Measurements from ENCODE around the gene OR5D18. TPM values are rescaled to one million over a fixed set of nuclear protein-coding genes. Genes with fewer than 3 reads are reported as not detected.

The OR5D18 gene
- total RNA-seq, 1 donor from 2014 or later, result not detected

DNA sequence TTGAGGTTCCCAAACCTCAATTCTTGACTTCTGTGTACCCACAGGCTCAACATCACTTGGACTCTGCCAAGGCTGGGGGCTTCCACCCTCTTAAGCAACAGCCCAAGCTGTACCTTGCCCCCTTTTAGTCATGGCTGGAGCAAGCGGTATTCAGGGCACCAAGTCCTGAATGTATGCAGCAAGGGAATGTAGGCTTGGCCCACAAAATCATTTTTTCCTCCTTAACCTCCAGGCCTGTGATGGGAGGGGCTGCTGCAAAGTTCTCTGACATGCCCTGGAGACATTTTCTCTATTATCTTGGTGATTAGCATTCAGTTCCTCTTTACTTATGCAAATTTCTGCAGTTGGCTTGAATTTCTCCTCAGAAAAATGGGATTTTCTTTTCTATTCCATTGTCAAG is 13.2 kb upstream of the OR5D18 start:
- H3K36me3 Mint-ChIP-seq (ENCODE audit: low read depth), result no peaks in the 10 kb centered on the region
- TF ChIP-seq, protein P1, sequence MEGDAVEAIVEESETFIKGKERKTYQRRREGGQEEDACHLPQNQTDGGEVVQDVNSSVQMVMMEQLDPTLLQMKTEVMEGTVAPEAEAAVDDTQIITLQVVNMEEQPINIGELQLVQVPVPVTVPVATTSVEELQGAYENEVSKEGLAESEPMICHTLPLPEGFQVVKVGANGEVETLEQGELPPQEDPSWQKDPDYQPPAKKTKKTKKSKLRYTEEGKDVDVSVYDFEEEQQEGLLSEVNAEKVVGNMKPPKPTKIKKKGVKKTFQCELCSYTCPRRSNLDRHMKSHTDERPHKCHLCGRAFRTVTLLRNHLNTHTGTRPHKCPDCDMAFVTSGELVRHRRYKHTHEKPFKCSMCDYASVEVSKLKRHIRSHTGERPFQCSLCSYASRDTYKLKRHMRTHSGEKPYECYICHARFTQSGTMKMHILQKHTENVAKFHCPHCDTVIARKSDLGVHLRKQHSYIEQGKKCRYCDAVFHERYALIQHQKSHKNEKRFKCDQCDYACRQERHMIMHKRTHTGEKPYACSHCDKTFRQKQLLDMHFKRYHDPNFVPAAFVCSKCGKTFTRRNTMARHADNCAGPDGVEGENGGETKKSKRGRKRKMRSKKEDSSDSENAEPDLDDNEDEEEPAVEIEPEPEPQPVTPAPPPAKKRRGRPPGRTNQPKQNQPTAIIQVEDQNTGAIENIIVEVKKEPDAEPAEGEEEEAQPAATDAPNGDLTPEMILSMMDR (IDR thresholded peaks at IDR 0.05), result no peak
- no peaks in the 10 kb centered on the region for H3K4me1 Mint-ChIP-seq (ENCODE audit: low read depth)
- no peak overlapping the region for H3K27ac Mint-ChIP-seq (ENCODE audit: unreplicated experiment)
- H3K4me3 Mint-ChIP-seq (ENCODE audit: unreplicated experiment), result no peak overlapping the region
- DNase-seq (ENCODE audit: low spot score), result no peak
- peaks cover 54% of the 10 kb centered on the region for H3K9me3 Mint-ChIP-seq (ENCODE audit: low read depth)
- no peaks in the 10 kb centered on the region for H3K27me3 Mint-ChIP-seq (ENCODE audit: low read depth)

DNA sequence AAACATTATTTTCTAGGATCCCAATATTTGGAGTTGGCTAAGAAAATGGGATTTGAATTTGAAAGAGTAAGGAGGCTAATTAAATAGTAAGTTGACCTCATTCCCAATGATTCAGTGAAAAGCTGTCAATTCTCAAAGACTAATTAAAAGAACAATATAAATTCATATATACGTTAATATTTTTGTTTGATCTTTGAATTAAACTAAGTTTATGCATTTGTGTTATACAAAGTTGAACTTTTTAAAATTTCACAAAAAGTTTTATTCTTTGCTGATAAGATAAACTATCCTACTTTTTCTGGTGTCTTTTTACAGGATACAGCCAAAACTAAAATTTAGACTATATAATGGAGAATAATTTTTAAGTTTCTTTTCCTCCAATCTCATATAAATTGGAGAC is 8.4 kb upstream of the OR5D18 start, which contains the start of gene OR5L1:
Gene OR5L1 (plus strand): TSS at position 301 of the 400 bp plus-strand sequence. CDS start 100 bp downstream, outside the sequence.
- Mint-ChIP-seq H3K9me3 (ENCODE audit: low read depth) (peaks cover 51% of the 10 kb centered on the region), H3K4me1 (ENCODE audit: low read depth) (no peaks in the 10 kb centered on the region)
- TF ChIP-seq, protein P1 (IDR thresholded peaks at IDR 0.05), result no peak

DNA sequence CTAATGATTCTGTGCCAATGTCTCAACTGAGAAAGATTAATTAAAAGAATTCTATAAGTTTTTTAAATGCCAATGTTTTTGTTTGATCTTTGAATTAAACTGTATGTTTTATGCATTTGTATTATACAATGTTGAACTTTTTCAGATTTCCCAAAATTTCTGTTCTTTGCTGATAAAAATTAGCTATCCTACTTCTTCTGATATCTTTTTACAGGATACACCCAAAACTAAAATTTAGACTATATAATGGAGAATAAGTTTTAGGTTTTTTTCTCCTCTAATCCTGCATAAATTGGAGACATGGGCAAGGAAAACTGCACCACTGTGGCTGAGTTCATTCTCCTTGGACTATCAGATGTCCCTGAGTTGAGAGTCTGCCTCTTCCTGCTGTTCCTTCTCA is 7.5 kb downstream of the OR5D18 start, which contains the start of gene OR5L2:
Gene OR5L2 (plus strand): TSS at position 301 of the 400 bp plus-strand sequence. CDS start 0 bp downstream, at position 301.
- H3K4me1 Mint-ChIP-seq (ENCODE audit: low read depth), result no peaks in the 10 kb centered on the region
- no peaks in the 10 kb centered on the region for H3K36me3 Mint-ChIP-seq (ENCODE audit: low read depth)
- H3K9me3 Mint-ChIP-seq (ENCODE audit: low read depth), result peaks cover 10% of the 10 kb centered on the region
- H3K4me3 Mint-ChIP-seq (ENCODE audit: unreplicated experiment), result no peak within 1 kb of the TSS
- H3K27me3 Mint-ChIP-seq (ENCODE audit: low read depth), result no peaks in the 10 kb centered on the region
- no peak within 1 kb of the TSS for H3K27ac Mint-ChIP-seq (ENCODE audit: unreplicated experiment)
- TF ChIP-seq, protein P1 (IDR thresholded peaks at IDR 0.05), result no peak
- DNase-seq (ENCODE audit: low spot score), result no peak

More for the DNA sequence above, 8.4 kb upstream of the OR5D18 start, which contains the start of gene OR5L1:
- no peak for DNase-seq (ENCODE audit: low spot score)
- H3K27me3 Mint-ChIP-seq (ENCODE audit: low read depth), result no peaks in the 10 kb centered on the region
- H3K4me3 Mint-ChIP-seq (ENCODE audit: unreplicated experiment), result no peak within 1 kb of the TSS
- H3K27ac Mint-ChIP-seq (ENCODE audit: unreplicated experiment), result no peak within 1 kb of the TSS
- no peaks in the 10 kb centered on the region for H3K36me3 Mint-ChIP-seq (ENCODE audit: low read depth)

DNA sequence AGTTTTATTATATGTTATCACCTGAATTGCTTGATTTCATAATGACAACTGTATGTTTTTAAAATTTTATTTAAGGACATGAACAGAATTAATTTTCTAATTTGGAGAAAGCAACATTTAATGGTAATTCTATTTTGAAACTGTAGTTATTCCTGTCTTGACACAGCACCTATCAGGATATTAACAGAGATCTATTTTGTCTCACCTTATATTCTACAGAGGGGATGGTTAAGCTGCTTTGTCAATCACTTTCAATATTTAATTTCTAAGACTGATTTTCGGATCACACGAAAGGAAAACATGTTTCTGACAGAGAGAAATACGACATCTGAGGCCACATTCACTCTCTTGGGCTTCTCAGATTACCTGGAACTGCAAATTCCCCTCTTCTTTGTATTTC is 19.0 kb downstream of the OR5D18 start, which contains the start of gene OR5D16:
Gene OR5D16 (plus strand): TSS at position 301 of the 400 bp plus-strand sequence. CDS start 0 bp downstream, at position 301.
- H3K27me3 Mint-ChIP-seq (ENCODE audit: low read depth), result no peaks in the 10 kb centered on the region
- peaks cover 32% of the 10 kb centered on the region for H3K9me3 Mint-ChIP-seq (ENCODE audit: low read depth)
- DNase-seq (ENCODE audit: low spot score), result no peak
- no peak within 1 kb of the TSS for H3K4me3 Mint-ChIP-seq (ENCODE audit: unreplicated experiment)
- H3K4me1 Mint-ChIP-seq (ENCODE audit: low read depth), result no peaks in the 10 kb centered on the region
- no peak within 1 kb of the TSS for H3K27ac Mint-ChIP-seq (ENCODE audit: unreplicated experiment)
- no peaks in the 10 kb centered on the region for H3K36me3 Mint-ChIP-seq (ENCODE audit: low read depth)
- TF ChIP-seq, protein P1 (IDR thresholded peaks at IDR 0.05), result no peak

DNA sequence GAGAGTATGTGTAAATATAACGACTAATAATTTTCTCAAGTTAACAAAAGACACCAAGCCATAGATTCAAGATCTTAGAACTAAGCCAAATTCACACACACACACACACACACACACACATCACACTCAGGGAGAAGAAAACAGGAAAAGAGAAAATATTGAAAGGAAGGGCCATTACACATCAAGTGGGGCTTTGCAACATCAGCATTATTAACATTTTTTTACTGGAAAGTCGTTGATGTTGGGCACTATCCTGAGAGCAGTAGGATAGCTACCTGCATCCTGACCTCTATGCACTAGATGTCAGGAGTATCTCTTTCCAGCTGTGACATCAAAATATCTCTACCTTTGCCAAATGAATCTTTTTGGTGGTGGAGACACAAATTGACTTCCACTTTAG is 28.0 kb downstream of the OR5D18 start:
- Mint-ChIP-seq H3K9me3 (ENCODE audit: low read depth) (peaks cover 20% of the 10 kb centered on the region), H3K27me3 (ENCODE audit: low read depth) (no peaks in the 10 kb centered on the region), H3K36me3 (ENCODE audit: low read depth) (no peaks in the 10 kb centered on the region)

More for the DNA sequence above, 28.0 kb downstream of the OR5D18 start:
- no peak overlapping the region for H3K27ac Mint-ChIP-seq (ENCODE audit: unreplicated experiment)
- DNase-seq (ENCODE audit: low spot score), result no peak
- no peak overlapping the region for H3K4me3 Mint-ChIP-seq (ENCODE audit: unreplicated experiment)
- H3K4me1 Mint-ChIP-seq (ENCODE audit: low read depth), result no peaks in the 10 kb centered on the region
- TF ChIP-seq, protein P1 (IDR thresholded peaks at IDR 0.05), result no peak
